Choroid plexus epithelial cell (primary cell): Measurements from ENCODE around the gene SLC24A4.
"Not testable (repeated sequence)": the region's sequence is repeated elsewhere in the genome, so short reads cannot be mapped to it uniquely, and the experiment has no call there.

Source experiments
- DNase-seq: peaks from one replicate; pipeline ENCODE4 v3.0.0-alpha.2; 2010; ENCODE audit warnings: low read depth
- H3K4me3 ChIP-seq: 2 replicates; pipeline ENCODE4 v1.5.1; 2011; ENCODE audit warnings: low read depth, mild to moderate bottlenecking, control low read depth, low read length, moderate library complexity
- CTCF ChIP-seq: conservative IDR thresholded peaks from 2 replicates; pipeline ENCODE4 v1.5.1; 2011; ENCODE audit warnings: low read depth, mild to moderate bottlenecking, control low read depth, inconsistent platforms, low read length, moderate library complexity

Gene SLC24A4

GRCh38 chr14:92528486-92529100 is 205.6 kb downstream of the SLC24A4 start:
- H3K4me3 ChIP-seq, result no peak overlapping the region
- TF ChIP-seq CTCF, result no peak
- DNase-seq, result no peak

- no peak for DNase-seq
- no peak for TF ChIP-seq CTCF
- no peak overlapping the region for H3K4me3 ChIP-seq
Observed at GRCh38 chr14:92529903-92530302, 206.9 kb downstream of the SLC24A4 start.

- no peak for DNase-seq
- no peak overlapping the region for H3K4me3 ChIP-seq
- TF ChIP-seq CTCF, result no peak
Observed at GRCh38 chr14:92531106-92531873, 208.3 kb downstream of the SLC24A4 start.

GRCh38 chr14:92532490-92533163 is 209.7 kb downstream of the SLC24A4 start:
- no peak for DNase-seq
- no peak overlapping the region for H3K4me3 ChIP-seq
- TF ChIP-seq CTCF, result no peak

- no peak overlapping the region for H3K4me3 ChIP-seq
- TF ChIP-seq CTCF, result no peak
- no peak for DNase-seq
Observed at GRCh38 chr14:92534932-92535643, 212.1 kb downstream of the SLC24A4 start.

- DNase-seq, result peak; percentile 70
- H3K4me3 ChIP-seq, result not testable (repeated sequence)
Observed at GRCh38 chr14:92536231-92536630, 213.3 kb downstream of the SLC24A4 start.

- DNase-seq, result no peak
- TF ChIP-seq CTCF, result no peak
- H3K4me3 ChIP-seq, result no peak overlapping the region
Observed at GRCh38 chr14:92538412-92538985, 215.5 kb downstream of the SLC24A4 start.
